Amniotic epithelial cell (primary cell): Measurements from ENCODE around the gene PKIG.
"Not testable (repeated sequence)": the region's sequence is repeated elsewhere in the genome, so short reads cannot be mapped to it uniquely, and the experiment has no call there.

Experiments used
- DNase-seq: peaks from one replicate; pipeline ENCODE4 v3.0.0-alpha.2; 2010; ENCODE audit warnings: low read depth

PKIG gene

GRCh38 chr20:44582311-44583025 is at the start of gene PKIG:
PKIG (plus strand) TSS chr20:44582579; CDS start chr20:44614557, 31,978 bp downstream.
- peak; percentile 73 for DNase-seq

DNA sequence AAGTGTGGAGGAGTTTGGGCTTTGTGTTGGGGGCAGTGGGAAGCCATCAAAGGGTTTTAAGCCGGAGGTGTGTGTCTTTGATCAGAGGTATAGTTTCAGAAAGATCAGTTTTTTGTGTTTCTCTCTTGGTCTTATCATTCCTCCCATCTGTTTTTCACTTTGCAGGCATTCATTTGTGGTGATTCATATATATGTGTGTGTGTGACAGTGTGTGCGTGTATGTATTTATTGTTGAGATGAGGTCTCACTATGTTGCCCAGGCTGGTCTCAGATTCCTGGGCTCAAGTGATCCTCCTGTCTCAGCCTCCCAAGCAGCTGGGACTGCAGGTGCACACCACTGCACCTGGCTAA is 49.4 kb upstream of the PKIG start:
- peak; percentile 61 for DNase-seq

DNA sequence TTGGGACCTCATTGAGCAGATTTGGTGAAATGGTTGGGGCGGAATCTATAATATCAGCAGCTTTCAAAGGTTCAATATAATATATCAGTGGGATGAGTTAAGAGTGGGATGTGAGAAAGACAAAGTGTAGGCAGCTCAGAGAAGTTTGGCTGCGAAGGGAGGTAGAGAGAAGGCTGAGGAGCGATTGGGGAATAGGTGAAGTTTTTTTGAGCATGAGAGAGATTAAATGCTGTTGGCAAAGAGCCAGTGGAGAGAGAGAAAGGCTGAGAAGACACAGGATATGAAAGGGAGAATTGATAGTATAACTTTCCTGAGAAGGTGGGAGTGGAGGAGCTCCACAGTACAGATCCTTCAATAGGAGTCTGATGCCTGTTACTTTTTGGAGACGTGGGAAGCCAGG is 48.5 kb upstream of the PKIG start:
- DNase-seq = no peak

DNA sequence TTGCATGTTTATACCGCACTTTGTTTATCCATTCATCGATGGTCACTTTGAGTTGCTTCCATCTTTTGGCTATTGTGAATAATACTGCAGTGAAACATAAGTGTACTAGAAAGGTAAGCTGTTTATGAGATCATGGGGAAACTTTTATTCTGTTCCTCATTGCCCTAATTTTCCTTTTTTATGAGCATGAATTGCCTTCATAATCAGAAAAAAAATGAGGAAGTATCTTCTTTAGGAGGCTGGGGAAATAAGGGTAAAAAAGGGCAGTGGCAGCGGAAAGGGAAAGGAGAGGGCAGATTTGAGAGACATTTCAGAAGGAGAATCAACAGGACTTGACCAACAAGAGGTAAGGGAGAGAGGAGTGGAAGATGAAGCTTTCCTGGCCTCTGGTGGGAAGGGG is 46.2 kb upstream of the PKIG start:
- DNase-seq = no peak

DNA sequence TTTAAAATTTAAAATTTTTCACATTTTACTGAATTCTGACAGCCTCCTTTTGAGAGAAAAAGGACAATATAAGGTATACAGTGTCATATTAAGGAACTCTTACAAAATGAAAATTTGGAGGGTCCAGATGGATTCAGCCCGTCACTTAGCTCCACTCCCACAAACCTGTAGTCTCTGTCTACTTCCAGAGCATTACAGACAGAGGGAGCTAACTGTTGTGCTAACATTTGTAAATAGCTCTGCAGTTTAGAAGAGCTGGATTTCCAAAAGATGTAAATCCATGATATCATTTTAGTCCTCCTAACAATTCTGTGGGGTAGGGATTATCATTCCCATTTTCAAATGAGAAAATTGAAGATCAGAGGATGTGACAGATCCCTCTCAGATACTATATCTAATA is 44.4 kb upstream of the PKIG start:
- DNase-seq = no peak

- DNase-seq = peak; percentile 86
Observed at GRCh38 chr20:44540834-44541233, 41.5 kb upstream of the PKIG start.

GRCh38 chr20:44541992-44542391 is 40.4 kb upstream of the PKIG start:
- DNase-seq = peak; percentile 83

DNA sequence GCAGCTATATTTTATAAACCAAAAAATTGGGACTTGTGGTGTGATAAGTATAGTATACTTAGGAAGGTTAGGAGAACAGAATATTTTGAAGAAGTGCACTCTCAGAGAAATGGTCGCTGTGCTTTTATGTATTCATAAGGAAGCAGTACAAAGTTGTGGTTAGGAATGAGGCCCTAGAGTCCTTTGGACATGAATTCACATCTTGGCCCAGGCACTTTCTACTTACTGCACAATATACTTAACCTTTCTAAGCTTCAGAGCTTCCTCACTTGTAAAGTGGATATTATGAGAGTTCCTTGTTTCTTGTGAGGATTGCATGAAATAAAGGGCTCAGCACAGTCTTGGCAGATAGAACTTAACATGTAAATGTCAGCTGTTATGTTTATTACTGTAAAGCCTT is 39.5 kb upstream of the PKIG start:
- no peak for DNase-seq

DNA sequence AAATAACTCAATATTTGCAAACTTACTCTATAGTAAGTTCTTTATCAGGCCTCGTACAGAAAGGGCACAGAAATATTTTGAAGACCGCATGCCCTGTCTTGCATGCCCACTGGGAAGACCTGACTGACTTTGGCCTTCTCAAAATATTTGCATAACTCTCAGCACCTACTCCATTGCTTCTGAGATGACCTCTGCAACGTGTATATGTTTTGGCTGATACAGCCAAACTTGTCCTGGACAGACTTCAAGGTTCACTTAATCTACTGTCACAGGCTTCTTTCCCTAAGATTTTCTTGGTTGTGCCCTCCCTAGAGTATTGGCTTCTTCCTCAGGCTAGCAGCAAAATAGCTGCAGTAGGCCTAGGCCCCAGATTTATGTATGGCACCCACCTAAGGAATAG is 39.0 kb upstream of the PKIG start:
- no peak for DNase-seq

- DNase-seq = no peak
Observed at GRCh38 chr20:44544263-44544662, 38.1 kb upstream of the PKIG start.

DNA sequence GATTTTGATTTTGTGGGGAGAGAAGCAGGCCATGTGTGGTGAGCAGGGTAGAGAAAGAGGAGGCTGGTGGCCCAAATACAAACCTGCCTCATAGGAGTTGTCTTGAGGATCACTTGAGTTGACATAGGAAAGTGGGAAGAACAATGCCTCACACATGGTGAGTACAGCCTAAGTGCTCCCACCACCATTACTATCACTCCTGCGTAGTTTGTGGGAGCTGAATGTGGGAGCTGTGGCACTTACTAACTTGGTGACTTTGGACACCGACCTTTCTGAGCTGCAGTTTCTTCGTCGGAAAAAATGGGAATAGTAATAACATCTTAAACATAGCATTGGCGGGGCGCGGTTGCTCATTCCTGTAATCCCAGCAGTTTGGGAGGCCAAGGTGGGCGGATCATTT is 35.0 kb upstream of the PKIG start:
- no peak for DNase-seq

DNA sequence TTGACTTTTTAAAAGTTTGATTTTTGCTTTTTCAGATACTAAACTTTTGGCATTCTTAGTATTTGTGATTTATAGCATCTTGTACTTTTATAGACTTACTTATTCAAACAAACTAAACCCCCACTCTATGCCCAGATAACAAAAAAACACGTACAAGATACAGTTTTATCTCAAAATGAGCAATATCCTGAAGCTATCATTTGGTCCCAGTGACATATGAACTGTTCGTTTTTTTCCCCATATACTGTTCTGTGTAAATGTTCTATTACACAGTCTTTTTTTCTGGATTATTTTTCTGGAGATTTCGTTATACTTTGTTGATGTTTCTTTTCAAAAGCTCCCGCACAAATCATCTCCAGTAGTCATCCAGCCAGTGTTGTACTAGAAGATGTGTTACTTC is 33.3 kb upstream of the PKIG start:
- peak; percentile 60 for DNase-seq

DNA sequence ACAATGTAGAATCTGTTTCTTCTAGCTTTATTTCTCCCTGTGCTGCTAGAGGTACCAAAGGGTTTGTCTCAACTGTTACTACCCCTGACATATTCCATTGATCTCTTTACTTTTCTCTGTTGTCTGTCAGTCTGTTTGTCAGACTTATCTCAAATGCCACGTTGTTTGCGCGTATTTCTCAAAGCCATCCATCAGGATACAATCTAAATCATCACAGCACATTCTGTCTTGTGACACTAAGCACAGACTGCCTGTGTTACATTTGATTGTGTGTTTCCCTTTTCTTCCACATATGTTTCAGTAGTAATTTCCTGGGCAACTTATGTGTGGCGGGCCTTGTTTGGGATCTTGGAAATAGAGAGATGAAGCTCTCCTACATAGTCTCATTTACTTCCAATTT is 30.3 kb upstream of the PKIG start:
- DNase-seq = no peak

GRCh38 chr20:44552568-44552949 is 29.8 kb upstream of the PKIG start:
- no peak for DNase-seq

- peak; percentile 89 for DNase-seq
Observed at GRCh38 chr20:44552950-44553908, 29.1 kb upstream of the PKIG start.

- no peak for DNase-seq
Observed at GRCh38 chr20:44559302-44559701, 23.1 kb upstream of the PKIG start.

DNA sequence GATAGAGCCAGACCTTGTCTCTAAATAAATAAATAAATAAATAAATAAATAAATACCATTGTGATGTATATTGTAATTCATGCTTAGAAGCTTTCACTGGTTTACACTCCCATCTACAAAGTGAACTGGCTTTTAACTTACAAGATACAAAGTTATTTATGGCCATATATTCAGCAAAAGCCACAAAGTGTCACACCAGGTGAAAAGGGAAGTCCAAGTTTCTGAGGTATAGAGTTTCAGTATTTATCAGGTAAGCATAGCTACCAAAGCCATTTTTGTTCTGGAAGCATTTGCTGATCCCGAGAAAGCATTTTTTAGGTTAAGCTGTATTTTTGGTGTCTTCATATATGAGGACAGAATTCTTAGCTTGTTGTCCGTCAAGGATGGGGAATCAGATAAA is 22.1 kb upstream of the PKIG start:
- DNase-seq = no peak

GRCh38 chr20:44560818-44561217 is 21.6 kb upstream of the PKIG start:
- DNase-seq = not testable (repeated sequence)

- DNase-seq = no peak
Observed at GRCh38 chr20:44561876-44562275, 20.5 kb upstream of the PKIG start.

GRCh38 chr20:44566018-44566417 is 16.4 kb upstream of the PKIG start:
- no peak for DNase-seq

DNA sequence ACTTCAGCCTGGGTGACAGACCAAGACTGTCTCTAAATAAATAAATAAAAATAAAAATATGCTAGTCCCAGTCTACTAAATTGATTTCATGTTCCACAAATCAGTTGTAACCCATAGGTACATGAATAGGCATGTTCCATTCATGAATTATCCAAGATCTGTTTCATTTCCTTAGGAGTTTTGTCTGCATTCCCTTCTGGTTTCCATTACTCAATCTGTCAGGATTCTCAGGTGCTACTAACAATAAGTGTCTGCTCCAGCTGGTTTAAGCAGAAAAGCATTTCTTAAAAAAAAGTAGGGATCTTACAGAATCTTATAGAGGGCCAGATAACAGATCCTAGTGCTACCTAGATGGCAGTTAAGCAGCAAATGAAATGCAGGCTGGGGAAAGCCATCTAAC is 15.6 kb upstream of the PKIG start:
- DNase-seq = no peak

- no peak for DNase-seq
Observed at GRCh38 chr20:44570367-44570766, 12.0 kb upstream of the PKIG start.

DNA sequence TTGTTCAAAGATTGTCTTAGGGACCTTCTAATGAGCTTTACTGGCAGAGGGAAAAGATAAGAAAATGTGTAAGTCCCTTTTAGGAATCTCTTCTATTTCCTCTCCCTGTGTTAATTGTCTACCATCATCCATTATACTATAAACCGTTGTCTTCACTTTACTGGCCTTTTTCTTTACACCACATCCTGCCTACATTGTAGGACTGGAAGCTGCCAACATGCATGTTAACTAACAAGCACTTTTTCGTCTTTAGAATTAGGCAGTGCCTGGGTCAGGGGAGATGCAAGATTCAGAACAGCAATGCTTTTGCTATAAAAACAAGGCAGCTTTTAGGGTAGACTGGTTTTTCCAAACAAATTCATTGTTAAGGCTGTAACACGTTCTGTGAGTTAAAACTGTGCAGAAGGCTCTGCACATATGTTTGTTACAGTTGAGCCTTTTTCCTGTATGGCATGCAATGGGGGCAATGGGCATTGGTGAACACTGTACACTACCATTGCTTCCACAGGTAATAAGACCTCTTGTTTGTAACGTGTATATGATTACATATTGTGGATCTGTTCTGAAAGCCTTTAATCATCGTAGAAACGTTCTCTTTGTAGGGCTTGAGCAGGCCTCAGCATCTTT is 10.9 kb upstream of the PKIG start:
- DNase-seq = no peak
